GM10847 (cell line): ENCODE measurements around the gene LCE1C.

Source experiments
- POLR2A ChIP-seq: IDR thresholded peaks from 2 replicates; pipeline ENCODE4 v1.6.1; 2011; ENCODE audit not compliant: insufficient read length; ENCODE audit errors: extremely low read depth

LCE1C gene, protein sequence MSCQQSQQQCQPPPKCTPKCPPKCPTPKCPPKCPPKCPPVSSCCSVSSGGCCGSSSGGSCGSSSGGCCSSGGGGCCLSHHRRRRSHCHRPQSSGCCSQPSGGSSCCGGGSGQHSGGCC

DNA sequence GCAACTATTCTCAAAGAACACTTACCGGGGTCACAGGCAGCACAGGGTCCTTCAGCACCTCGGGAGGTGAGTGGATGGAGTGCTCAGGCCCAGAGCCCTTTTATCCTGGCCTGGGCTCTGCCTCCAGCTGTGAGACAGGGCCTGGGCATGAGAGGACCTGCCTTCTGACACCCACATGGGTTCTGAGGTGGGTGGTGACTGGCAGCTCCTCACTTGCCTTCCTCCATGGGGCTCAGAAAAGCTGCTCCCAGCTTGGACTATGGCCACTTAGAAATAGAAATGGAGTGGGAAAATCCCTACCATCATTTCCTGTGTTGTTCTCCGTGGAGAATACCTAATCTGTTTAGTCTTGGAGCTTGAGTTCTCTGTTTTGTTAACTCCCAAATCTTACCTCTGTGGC, at the start of gene LCE1C:
Gene LCE1C, minus strand, starts transcription at position 76 of the 400 bp plus-strand sequence. CDS start 1,173 bp downstream, outside the sequence.
- TF ChIP-seq POLR2A: no peak

DNA sequence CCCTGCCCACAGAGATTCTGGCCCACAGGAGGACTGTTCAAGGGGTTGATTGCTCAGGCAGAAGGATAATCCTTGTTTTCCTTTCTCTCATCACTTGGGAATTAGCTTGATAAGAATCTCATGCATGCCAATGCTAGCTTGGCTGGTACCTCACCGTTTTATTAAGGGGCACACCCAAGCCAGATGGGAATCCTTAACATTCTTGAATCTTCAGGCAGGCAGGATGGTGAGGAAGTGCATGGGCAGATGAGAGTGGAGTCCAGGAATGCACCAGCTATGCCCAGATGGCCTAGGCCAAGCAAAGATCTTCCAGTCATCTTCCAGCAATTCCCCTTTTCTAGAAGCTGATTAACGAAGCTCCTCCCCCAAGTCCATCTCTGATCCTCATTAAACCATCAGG, 49.2 kb upstream of the LCE1C start:
- TF ChIP-seq POLR2A: no peak

DNA sequence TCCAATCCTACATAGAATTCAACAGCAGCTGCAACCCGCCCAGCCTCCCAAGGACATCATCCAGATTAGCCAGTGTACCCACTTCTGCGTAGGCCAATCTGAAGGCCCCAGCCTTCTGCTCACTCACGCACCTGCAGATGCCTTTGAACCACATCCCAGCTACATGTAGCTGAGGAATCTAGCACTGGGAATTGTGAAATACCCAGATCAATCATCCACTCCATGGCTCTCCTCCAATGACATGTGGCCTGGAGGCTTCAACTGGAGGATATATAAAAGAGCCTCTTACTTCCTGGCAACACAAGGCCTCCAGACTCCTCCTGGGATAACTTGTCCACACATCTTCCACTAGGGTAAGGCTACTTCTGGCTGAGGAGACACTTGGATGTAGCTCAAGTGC, 36.1 kb upstream of the LCE1C start, which contains the start of gene LCE6A:
Gene LCE6A, plus strand, starts transcription at position 301 of the 400 bp plus-strand sequence. CDS start 665 bp downstream, outside the sequence.
- no peak for TF ChIP-seq POLR2A

DNA sequence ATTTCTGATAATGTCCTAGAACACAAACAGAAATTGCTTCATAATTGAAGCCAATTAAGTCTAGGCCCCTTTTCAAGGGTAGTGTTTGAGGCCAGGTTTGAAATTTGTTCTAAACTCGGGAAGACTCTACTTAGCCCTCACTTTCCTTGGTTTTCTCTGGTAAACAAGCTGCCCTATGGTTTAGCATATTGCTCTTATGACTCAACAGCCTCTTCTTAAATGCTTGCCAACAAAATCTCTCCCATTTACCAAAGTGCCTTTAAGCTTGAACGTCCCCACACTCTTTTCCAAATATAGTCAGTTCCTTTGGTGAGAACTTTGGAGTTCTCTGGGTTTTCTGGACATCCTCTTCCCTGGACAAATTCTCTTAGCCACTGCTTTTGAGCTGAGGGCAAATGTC, 30.4 kb upstream of the LCE1C start:
- no peak for TF ChIP-seq POLR2A

DNA sequence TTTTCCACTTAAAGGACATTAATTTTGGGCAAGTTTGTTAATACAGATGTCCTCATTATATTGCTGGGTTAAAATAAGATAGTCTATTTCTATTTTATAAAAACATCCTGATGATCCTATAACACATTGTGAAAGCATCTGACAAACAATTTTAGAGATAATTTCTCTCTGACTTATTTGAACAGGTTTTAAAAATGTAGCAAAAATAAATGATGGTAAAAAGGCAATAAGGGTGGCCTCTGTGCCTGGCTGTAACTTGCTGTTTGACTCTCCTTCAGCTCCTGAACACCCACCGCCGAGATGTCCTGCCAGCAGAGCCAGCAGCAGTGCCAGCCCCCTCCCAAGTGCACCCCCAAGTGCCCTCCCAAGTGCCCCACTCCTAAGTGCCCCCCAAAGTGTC, 20.7 kb upstream of the LCE1C start, which contains the start of gene LCE1A:
Gene LCE1A, plus strand, starts transcription at position 301 of the 400 bp plus-strand sequence. Its CDS starts 0 bp downstream, at position 301.
- TF ChIP-seq POLR2A: no peak

DNA sequence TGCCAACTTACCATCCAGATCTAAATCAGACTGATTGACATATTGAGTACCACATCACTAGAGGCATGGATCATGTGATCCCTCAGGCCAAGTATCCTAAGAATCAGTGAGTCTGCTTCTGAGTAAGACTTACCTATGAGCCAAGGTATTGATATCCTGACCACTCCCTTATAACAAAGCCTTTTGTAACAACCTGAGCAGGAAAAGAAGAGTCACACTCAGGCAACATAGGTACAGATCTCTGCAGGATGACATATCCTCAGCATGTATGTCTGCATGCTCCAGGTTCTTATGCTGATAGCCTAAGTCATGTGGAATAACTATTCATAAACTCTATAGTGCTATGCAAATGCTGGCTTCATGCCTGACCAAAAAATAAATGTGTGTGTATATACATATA, 18.5 kb upstream of the LCE1C start:
- no peak for TF ChIP-seq POLR2A

DNA sequence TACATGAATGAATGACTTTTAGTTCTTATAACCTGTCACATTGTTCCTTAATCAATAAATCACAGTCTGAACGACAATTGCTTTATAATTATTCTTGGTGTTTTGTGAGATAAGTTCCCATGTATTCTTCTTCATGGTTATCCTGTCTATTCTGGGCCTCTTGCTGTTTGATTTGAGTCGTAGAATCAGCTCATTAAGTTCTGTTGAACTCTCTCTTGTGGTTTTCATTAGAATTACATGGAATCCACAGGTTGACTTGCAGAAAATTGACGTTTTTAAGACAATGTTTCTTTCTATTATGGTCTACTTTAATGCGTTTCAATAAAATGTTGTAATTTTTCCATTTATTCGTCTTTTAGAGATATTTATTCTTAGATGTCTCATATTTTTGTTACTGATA, 16.8 kb upstream of the LCE1C start:
- TF ChIP-seq POLR2A: no peak

DNA sequence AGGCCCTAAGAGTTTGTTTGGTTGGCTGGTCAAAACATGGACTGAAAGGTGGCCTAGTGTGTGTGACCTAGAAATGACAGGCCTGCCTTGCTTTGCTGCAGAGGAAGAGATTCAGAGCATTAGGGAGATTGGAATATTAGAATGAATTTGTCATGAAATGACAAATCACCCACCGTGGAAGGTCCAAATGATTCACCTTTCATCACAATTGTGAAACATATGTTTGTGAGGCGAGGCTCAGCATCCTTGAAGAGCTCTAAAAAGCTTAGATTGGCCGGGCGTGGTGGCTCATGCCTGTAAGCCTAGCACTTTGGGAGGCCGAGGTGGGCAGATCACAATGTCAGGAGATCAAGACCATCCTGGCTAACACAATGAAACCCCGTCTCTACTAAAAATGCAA, 10.9 kb upstream of the LCE1C start:
- TF ChIP-seq POLR2A: no peak

DNA sequence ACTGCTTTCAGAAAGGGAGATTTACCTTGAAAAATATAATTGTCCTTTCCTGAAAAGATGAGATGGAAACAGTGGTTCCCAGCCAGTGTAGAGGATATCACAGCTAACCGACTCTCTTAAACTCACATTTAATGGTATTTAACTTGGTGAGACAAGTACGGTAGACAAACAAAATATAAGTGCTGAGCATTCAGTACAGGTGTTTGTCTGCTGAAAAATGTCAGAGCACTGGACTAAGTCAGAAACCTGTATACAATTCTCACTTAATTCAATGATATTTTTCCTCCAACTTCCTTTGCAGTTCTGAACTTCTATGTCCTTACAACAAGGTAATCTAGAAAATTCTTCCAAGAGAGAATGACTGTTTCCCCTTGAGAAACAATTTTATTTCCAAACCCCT, 5.2 kb upstream of the LCE1C start, which contains the start of gene LCE1B:
Gene LCE1B, plus strand, starts transcription at position 301 of the 400 bp plus-strand sequence. CDS start 476 bp downstream, outside the sequence.
- TF ChIP-seq POLR2A: no peak

DNA sequence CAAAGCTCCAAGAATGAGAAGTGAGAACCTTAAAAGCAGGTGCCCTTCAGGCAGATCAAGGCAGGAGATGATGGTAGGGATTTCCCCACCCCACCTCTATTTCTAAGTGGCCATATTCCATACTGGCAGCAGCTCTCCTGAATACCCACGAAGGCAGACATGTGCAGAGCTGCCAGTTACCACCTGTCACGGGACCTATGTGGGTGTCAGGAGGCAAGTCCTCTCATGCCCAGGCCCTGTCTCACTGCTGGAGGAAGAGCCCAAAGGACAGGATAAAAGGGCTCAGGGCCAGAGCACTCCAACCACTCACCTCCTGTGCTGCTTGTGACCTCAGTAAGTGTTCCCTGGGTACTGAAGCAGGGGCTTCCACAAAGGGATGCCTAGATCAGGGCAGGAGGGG, 4.6 kb upstream of the LCE1C start:
- TF ChIP-seq POLR2A: no peak

DNA sequence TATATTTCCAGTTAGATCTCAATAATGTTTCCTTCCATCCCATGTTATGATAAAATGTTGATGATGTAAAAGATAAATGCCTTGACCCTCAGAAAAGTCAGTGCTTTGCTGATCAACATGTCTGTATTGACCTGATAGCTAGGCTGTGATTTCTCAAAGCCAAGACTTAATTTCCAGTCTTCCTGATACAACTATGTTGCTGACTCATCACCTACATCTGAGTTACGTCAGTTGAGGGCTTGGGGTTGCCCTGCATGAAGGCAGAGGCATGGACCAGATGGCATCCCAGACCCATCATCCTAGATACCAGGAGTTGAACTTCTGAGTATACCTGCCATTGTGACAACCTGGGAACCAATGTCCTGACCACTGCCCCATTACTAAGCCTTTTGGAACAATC, 5.1 kb downstream of the LCE1C start:
- no peak for TF ChIP-seq POLR2A

DNA sequence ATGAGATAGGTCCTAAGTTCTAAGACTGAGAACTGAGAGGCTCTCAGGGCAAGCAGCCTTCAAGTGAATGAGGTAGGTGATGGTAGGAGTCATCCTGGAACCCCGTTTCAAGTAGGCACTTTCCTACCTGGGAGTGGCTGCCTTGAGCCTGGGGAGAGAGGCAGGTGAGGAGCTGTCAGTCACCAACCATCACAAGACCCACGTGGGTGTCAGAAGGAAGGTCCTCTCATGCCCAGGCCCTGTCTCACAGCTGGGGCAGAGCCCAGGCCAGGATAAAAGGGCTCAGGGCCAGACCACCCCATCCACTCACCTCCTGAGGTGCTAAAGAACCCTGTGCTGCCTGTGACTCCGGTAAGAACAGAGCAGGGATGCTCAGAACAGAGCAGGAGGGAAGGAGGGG, 10.0 kb downstream of the LCE1C start, which contains the start of gene LCE1D:
Gene LCE1D, plus strand, starts transcription at position 301 of the 400 bp plus-strand sequence. CDS start 1,074 bp downstream, outside the sequence.
- no peak for TF ChIP-seq POLR2A

DNA sequence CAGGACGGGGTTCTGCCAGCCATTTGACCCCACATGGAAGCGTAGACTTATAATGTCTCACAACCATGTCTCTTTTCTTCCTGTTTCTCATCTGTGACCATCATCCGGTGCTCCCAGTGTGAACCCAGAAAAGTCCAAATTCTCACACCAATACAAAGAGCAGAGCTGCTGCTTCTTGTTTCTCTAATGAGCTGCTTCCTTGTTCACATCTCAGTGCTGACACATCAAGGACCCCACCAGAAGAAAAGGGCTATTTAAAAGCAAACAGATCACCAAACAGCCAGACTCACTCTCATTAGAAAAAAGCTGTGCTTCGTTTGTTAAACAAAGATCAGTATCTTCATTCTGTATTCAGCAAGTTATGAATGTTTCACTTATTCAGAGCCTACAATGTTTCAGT, 10.8 kb downstream of the LCE1C start:
- TF ChIP-seq POLR2A: no peak

DNA sequence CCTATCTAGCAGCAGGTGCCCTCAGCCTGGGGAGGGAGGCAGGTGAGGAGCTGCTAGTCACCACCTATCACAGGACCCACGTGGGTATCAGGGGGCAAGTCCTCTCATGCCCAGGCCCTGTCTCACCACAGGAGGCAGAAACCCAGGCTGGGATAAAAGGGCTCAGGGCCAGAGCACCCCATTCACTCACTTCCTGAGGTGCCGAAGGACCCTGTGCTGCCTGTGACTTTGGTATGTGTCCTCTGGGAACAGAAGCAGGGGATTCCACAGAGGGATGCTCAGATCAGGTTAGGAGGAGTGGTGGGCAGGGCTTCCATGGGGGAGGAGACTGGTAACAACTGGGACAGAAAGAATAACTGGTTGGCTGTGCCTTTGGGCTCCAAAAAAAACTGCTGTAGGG, 20.4 kb downstream of the LCE1C start, which contains the start of gene LCE1E:
Gene LCE1E, plus strand, starts transcription at position 181 of the 400 bp plus-strand sequence. CDS start 1,043 bp downstream, outside the sequence.
- TF ChIP-seq POLR2A: no peak

DNA sequence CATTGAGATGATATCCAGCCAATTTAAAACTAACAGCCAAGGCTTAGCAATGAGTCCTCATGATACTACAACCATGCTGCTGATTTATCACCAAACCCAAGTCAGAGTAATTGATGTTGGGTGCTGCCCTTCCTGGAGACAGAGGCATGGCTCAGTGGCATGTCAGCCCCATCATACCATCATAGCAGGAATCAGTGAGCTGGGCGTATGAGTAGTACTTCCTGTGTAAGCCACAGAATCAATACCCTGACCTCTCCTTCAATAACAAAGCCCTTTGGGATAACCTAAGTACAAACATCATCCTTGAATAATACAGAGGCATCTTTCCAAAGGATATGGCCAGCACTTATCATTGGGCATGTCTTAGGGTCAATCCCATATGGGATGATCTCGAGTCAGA, 23.4 kb downstream of the LCE1C start:
- no peak for TF ChIP-seq POLR2A

DNA sequence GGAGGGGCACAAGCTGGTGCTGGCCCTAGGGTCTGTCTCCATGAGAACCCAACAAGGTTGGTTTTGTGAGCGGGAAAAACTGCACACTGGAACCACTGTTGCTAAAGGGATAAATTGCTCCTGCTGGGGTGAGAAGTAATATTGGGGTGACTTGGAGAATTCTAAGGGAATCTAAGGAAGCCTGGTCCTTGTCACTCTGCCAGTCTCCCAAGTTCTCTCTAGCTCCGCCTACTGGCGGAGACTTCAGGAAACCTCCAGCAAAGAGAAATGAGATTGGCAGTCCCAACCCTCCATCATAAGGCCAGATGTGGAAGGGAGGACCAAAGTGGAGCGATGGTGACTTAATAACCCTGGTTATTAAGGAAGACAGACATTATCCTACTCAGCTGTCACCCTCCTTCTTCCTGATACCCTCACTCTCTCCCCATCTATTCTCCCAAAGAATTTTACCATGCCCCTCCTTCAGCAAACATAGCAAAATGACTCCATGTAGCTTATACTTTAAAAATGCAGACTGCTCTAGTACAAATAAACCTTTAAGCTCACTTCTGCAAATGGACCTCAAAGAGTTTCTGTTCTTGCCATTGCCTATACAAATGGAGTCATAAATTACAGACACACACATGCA, 28.8 kb downstream of the LCE1C start:
- TF ChIP-seq POLR2A: no peak

DNA sequence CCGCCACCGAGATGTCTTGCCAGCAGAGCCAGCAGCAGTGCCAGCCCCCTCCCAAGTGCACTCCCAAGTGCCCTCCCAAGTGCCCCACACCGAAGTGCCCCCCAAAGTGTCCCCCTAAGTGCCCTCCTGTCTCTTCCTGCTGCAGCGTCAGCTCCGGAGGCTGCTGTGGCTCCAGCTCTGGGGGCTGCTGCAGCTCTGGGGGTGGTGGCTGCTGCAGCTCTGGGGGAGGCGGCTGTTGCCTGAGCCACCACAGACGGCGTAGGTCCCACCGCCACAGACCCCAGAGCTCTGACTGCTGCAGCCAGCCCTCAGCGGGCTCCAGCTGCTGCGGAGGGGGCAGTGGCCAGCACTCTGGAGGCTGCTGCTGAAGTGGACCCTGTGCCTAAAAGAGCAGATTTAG, 30.1 kb downstream of the LCE1C start:
- TF ChIP-seq POLR2A: no peak

DNA sequence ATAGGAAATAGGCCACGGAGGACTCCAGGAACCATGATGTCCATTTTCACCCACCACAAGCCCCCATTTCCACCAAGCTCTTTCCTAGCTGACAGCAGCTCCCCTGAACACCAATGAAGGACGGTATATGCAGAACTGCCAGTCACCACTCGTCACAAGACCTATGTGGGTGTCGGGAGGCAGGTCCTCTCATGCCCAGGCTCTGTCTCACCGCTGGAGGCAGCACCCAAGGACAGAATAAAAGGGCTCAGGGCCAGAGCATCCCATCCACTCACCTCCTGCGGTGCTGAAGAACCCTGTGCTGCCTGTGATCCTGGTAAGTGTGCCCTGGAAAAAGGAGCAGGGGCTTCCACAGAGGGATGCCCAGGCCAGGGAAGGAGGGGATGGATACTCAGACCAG, 31.6 kb downstream of the LCE1C start, which contains the start of gene LCE1F:
Gene LCE1F, plus strand, starts transcription at position 266 of the 400 bp plus-strand sequence. CDS start 1,232 bp downstream, outside the sequence.
- TF ChIP-seq POLR2A: no peak
